Thyroid gland (tissue), 4 donors: ENCODE data around the gene YTHDF1. TPM values are rescaled to one million over a fixed set of nuclear protein-coding genes. Genes with fewer than 3 reads are reported as not detected.

Experiments
- DNase-seq, 2 donors: peaks; one replicate each; pipeline ENCODE4 v3.0.0-alpha.2; 2019
- H3K27ac ChIP-seq, 3 donors: fragments of 200-600 bp; sonication (generic); 1 replicate in 2 of 3; 2 replicates in 1 of 3; pipeline ENCODE4 v1.5.1; 2016 to 2019; ENCODE audit warnings: mild to moderate bottlenecking in 1 of 3, moderate library complexity in 1 of 3
- H3K27me3 ChIP-seq: fragments of 200-600 bp; sonication (generic); one replicate; pipeline ENCODE4 v1.5.1; 2019
- H3K36me3 ChIP-seq, 2 donors: fragments of 200-600 bp; sonication (generic); one replicate each; pipeline ENCODE4 v1.5.1; 2016 to 2019
- H3K4me1 ChIP-seq, 2 donors: fragments of 200-600 bp; sonication (generic); one replicate each; pipeline ENCODE4 v1.5.1; 2017 to 2019
- H3K4me3 ChIP-seq, 3 donors: fragments of 200-600 bp; sonication (generic); replicated peaks in 1 of 3; 1 replicate in 2 of 3; 2 replicates in 1 of 3; pipeline ENCODE4 v1.5.1; 2016; ENCODE audit warnings: mild to moderate bottlenecking in 1 of 3
- H3K9me3 ChIP-seq: fragments of 200-600 bp; sonication (generic); one replicate; pipeline ENCODE4 v1.5.1; 2017
- CTCF ChIP-seq, 6 experiments: fragments of 200-600 bp in 3 of 6; fragments of 450-650 bp in 3 of 6; sonication (generic) in 3 of 6; IDR thresholded peaks; one replicate each; pipeline ENCODE4 v1.5.1; 2016 to 2019; ENCODE audit warnings: antibody characterized with exemption in 6 of 6, mild to moderate bottlenecking in 2 of 6, inconsistent platforms in 1 of 6, moderate library complexity in 1 of 6
- POLR2A ChIP-seq, 2 donors: fragments of 450-650 bp; IDR thresholded peaks; one replicate each; pipeline ENCODE4 v1.6.1; 2017; ENCODE audit warnings: antibody characterized with exemption in 2 of 2, mild to moderate bottlenecking in 2 of 2, moderate library complexity in 1 of 2
- WGBS, 2 donors: methylation state at CpG; one replicate each; pipeline ENCODE4 v1.1.5; 2017; 5-methylcytosine and 5-hydroxymethylcytosine counted together
- intact Hi-C: fragments of 100-400 bp; cut with DNase I; formaldehyde crosslinking; loops from one replicate; pipeline ENCODE4 v1.15.1; 2023
- total RNA-seq, 4 donors: library from RNA; depleted of rRNA; stranded (reverse); fragments of >200 nt; gene quantifications; one replicate each; pipeline ENCODE4 v1.2.3, GENCODE V29; 2016

YTHDF1 gene
- total RNA-seq = 10 to 100 TPM; 41.3 to 54.2 (median 43.4) TPM

GRCh38 chr20:63216041-63216848, at the start of gene YTHDF1:
YTHDF1 (minus strand) TSS chr20:63216131; CDS start chr20:63215892, 239 bp downstream.
- Histone ChIP-seq H3K27me3 (no peaks in the 10 kb centered on the region), H3K4me1 (peaks cover 18 to 38% of the 10 kb centered on the region in 2 donors), H3K27ac (peak within 1 kb of the TSS; percentile 76 to 89 (median 83)), H3K36me3 (peaks cover 6 to 21% of the 10 kb centered on the region in 2 donors), H3K4me3 (peak within 1 kb of the TSS; percentile 37 to 71 (median 67)), H3K9me3 (no peaks in the 10 kb centered on the region)
- TF ChIP-seq CTCF (IDR thresholded peaks at IDR 0.05) = peak in 1 of 6 experiments; percentile 18
- peak; percentile 35 to 84 for TF ChIP-seq POLR2A (IDR thresholded peaks at IDR 0.05)
- DNase-seq = peak; percentile 99
- intact Hi-C loops = no loop called here
- WGBS, 2 donors = 7 to 24% methylated on average over 6 to 21 of the region's 96 CpGs

DNA sequence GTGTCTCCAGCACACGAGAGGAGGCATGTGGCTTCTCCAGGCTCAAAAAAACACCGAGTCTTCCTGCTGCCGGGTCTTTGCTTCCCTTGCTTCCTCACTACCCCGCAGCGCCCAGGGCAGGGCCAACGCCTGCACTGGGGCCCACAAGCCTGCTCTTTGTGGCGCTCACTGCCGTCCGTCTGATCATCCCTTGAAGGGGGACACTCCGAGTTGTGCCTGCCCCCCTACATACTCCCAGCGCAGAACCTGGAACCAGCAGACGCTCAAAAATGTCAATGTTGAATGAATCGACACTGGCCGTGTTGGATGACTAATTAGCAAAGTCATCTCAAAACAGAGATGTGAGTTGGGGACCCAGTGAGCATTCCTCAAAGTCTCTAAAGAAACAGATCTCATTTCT, 48.6 kb upstream of the YTHDF1 start:
- intact Hi-C loops = no loop called here
- peak; percentile 47 to 72 for DNase-seq
- no peak overlapping the region for H3K4me3 ChIP-seq
- TF ChIP-seq CTCF (IDR thresholded peaks at IDR 0.05) (no peak), POLR2A (IDR thresholded peaks at IDR 0.05) (no peak)
- no peaks in the 10 kb centered on the region for H3K36me3 ChIP-seq
- peaks cover 12 to 51% of the 10 kb centered on the region in 2 donors for H3K4me1 ChIP-seq
- H3K27ac ChIP-seq = peak overlapping the region in 2 of 3 donors; percentile 23 to 52
- H3K27me3 ChIP-seq = no peaks in the 10 kb centered on the region
- H3K9me3 ChIP-seq = no peaks in the 10 kb centered on the region
- whole genome bisulfite sequencing, 2 donors = 13 to 26% methylated on average over 12 to 14 of the region's 14 CpGs

DNA sequence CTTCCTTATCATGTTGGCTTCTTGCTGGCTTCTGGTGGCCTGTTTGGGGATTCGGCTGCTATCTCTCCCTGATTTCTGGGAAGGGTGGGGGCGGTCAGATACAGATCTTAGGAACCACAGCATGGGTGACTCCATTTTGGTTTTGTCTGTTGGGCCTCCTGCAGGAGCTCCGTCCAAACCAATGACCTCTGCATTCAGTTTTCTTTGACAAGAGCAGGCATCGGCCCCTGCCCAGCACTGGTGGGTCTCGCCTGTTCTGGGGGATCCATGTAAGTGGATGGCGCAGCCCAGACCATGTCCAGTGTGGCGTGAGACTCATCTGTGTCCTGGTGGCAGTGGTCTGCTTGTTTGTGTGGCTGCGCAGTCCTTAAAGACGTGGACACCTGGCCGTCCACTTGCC, 48.1 kb upstream of the YTHDF1 start:
- intact Hi-C loops = no loop called here
- Histone ChIP-seq H3K9me3 (no peaks in the 10 kb centered on the region), H3K4me1 (peaks cover 12 to 47% of the 10 kb centered on the region in 2 donors), H3K36me3 (no peaks in the 10 kb centered on the region), H3K27me3 (no peaks in the 10 kb centered on the region), H3K4me3 (no peak overlapping the region), H3K27ac (no peak overlapping the region)
- no peak for TF ChIP-seq CTCF (IDR thresholded peaks at IDR 0.05)
- TF ChIP-seq POLR2A (IDR thresholded peaks at IDR 0.05) = no peak
- DNase-seq = no peak
- WGBS, 2 donors = 71 to 80% methylated on average over 5 to 10 of the region's 10 CpGs

- Histone ChIP-seq H3K9me3 (no peaks in the 10 kb centered on the region), H3K27me3 (no peaks in the 10 kb centered on the region), H3K27ac (no peak overlapping the region), H3K36me3 (no peaks in the 10 kb centered on the region), H3K4me3 (no peak overlapping the region), H3K4me1 (peaks cover 12 to 36% of the 10 kb centered on the region in 2 donors)
- WGBS, 2 donors = 80 to 83% methylated on average over 9 of the region's 9 CpGs
- intact Hi-C loops = no loop called here
- TF ChIP-seq CTCF (IDR thresholded peaks at IDR 0.05) (no peak), POLR2A (IDR thresholded peaks at IDR 0.05) (no peak)
- DNase-seq = no peak
Measured at GRCh38 chr20:63262836-63263235, 46.9 kb upstream of the YTHDF1 start.
